ENCODE measurements around the gene RAI1.

The RAI1 gene

DNA sequence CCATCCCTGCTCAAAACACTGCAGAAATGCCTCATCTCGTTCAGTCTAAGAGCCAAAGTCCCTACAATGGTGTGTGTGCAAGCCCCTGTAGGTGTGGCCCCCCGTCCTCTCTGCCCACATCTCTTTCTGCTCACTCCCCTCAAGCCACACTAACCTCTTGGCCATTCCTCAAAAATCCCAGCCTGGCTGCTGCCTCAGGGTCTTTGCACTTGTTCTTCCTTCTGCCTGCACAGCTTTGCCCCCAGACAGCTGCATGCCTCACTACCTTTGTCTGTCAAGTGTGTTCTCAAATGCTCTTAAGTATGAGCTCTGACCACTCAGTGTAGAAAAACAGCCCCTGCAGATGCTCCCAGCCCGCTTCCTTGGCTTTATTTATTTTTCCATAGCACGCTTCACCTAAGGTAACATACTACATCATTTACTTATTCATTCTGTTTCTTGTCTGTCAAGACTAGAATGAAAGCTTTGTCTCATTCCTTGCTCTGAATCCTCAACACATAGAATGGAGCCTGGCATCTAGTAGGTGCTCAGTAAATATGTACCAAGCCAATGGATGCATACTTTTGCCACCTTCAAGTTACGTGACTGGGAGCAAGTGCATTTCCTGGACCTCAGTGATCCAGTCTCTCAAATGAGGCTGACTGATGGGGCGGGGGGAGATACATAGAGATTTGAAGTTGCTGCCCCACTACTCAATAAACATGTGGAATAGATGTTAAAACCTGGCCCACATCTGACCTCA, 38.1 kb downstream of the RAI1 start:
- no CpG with 5 or more reads among the region's 6 CpGs for WGBS (ENCODE audit: insufficient coverage, insufficient read length)
- no peak overlapping the region for H3K27ac ChIP-seq (ENCODE audit: low read length)
- DNase-seq (ENCODE audit: low read depth, low spot score), result no peak
- peaks cover 74% of the 10 kb centered on the region for H3K27me3 ChIP-seq (ENCODE audit: control insufficient read depth, insufficient read depth, low read length)
- no peaks in the 10 kb centered on the region for H3K36me3 ChIP-seq (ENCODE audit: control insufficient read depth, insufficient read depth, low read length)
- H3K9me3 ChIP-seq (ENCODE audit: control insufficient read depth, insufficient read depth, low read length), result no peaks in the 10 kb centered on the region
- H3K4me1 ChIP-seq (ENCODE audit: control insufficient read depth, insufficient read depth, low read length), result peaks cover 4% of the 10 kb centered on the region; the same call in 1 of the 2 replicates
- H3K4me3 ChIP-seq (ENCODE audit: low read length), result no peak overlapping the region

GRCh38 chr17:17719966-17720543, 38.8 kb downstream of the RAI1 start:
- Histone ChIP-seq H3K27me3 (ENCODE audit: control insufficient read depth, insufficient read depth, low read length) (peaks cover 75% of the 10 kb centered on the region), H3K36me3 (ENCODE audit: control insufficient read depth, insufficient read depth, low read length) (no peaks in the 10 kb centered on the region), H3K9me3 (ENCODE audit: control insufficient read depth, insufficient read depth, low read length) (no peaks in the 10 kb centered on the region), H3K27ac (ENCODE audit: low read length) (no peak overlapping the region), H3K4me3 (ENCODE audit: low read length) (no peak overlapping the region), H3K4me1 (ENCODE audit: control insufficient read depth, insufficient read depth, low read length) (peaks cover 4% of the 10 kb centered on the region; the same call in 1 of the 2 replicates)
- no CpG with 5 or more reads among the region's 3 CpGs for WGBS (ENCODE audit: insufficient coverage, insufficient read length)
- no peak for DNase-seq (ENCODE audit: low read depth, low spot score)

- no peaks in the 10 kb centered on the region for H3K9me3 ChIP-seq (ENCODE audit: control insufficient read depth, insufficient read depth, low read length)
- no peak overlapping the region for H3K27ac ChIP-seq (ENCODE audit: low read length)
- H3K4me3 ChIP-seq (ENCODE audit: low read length), result no peak overlapping the region
- WGBS (ENCODE audit: insufficient coverage, insufficient read length), result no CpG with 5 or more reads among the region's 2 CpGs
- peaks cover 81% of the 10 kb centered on the region for H3K27me3 ChIP-seq (ENCODE audit: control insufficient read depth, insufficient read depth, low read length)
- H3K36me3 ChIP-seq (ENCODE audit: control insufficient read depth, insufficient read depth, low read length), result no peaks in the 10 kb centered on the region
- H3K4me1 ChIP-seq (ENCODE audit: control insufficient read depth, insufficient read depth, low read length), result peaks cover 9% of the 10 kb centered on the region
- no peak for DNase-seq (ENCODE audit: low read depth, low spot score)
Observed at GRCh38 chr17:17721140-17721668, 39.9 kb downstream of the RAI1 start.

GRCh38 chr17:17722081-17722905, 41.0 kb downstream of the RAI1 start:
- Histone ChIP-seq H3K9me3 (ENCODE audit: control insufficient read depth, insufficient read depth, low read length) (no peaks in the 10 kb centered on the region), H3K4me1 (ENCODE audit: control insufficient read depth, insufficient read depth, low read length) (peaks cover 9% of the 10 kb centered on the region), H3K36me3 (ENCODE audit: control insufficient read depth, insufficient read depth, low read length) (no peaks in the 10 kb centered on the region), H3K27me3 (ENCODE audit: control insufficient read depth, insufficient read depth, low read length) (peaks cover 87% of the 10 kb centered on the region), H3K4me3 (ENCODE audit: low read length) (no peak overlapping the region; the same call in 1 of the 2 replicates), H3K27ac (ENCODE audit: low read length) (no peak overlapping the region)
- WGBS (ENCODE audit: insufficient coverage, insufficient read length), result no CpG with 5 or more reads among the region's 68 CpGs
- no peak for DNase-seq (ENCODE audit: low read depth, low spot score)

DNA sequence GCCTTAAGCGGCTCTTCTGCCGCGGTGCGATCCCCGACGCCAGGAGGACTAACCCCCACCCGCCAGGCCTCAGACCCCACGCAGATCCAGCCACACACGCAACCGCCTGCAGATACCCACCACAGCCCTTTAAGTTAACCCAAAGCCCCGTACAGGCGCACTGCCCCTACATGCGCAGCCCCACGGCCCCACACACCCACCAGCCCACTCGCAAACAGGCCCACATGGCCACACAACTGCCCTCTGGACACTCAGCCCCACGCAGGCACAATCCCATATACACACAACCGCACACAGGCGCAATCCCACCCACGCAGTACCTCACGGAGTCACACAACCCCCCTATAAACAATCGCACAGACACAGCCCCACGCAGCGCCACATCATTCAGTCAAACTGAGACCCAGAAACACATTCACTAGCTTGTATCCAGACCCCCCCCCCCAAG, 41.7 kb downstream of the RAI1 start:
- peaks cover 90% of the 10 kb centered on the region for H3K27me3 ChIP-seq (ENCODE audit: control insufficient read depth, insufficient read depth, low read length)
- H3K9me3 ChIP-seq (ENCODE audit: control insufficient read depth, insufficient read depth, low read length), result no peaks in the 10 kb centered on the region
- no peak overlapping the region for H3K27ac ChIP-seq (ENCODE audit: low read length)
- no peak overlapping the region; the same call in 1 of the 2 replicates for H3K4me3 ChIP-seq (ENCODE audit: low read length)
- DNase-seq (ENCODE audit: low read depth, low spot score), result no peak
- H3K4me1 ChIP-seq (ENCODE audit: control insufficient read depth, insufficient read depth, low read length), result peaks cover 9% of the 10 kb centered on the region
- H3K36me3 ChIP-seq (ENCODE audit: control insufficient read depth, insufficient read depth, low read length), result no peaks in the 10 kb centered on the region
- WGBS (ENCODE audit: insufficient coverage, insufficient read length), result no CpG with 5 or more reads among the region's 23 CpGs

- H3K9me3 ChIP-seq (ENCODE audit: control insufficient read depth, insufficient read depth, low read length), result no peaks in the 10 kb centered on the region
- peaks cover 9% of the 10 kb centered on the region for H3K4me1 ChIP-seq (ENCODE audit: control insufficient read depth, insufficient read depth, low read length)
- no peaks in the 10 kb centered on the region for H3K36me3 ChIP-seq (ENCODE audit: control insufficient read depth, insufficient read depth, low read length)
- no peak for DNase-seq (ENCODE audit: low read depth, low spot score)
- peak overlapping the region; percentile 24; the same call in 1 of the 2 replicates for H3K4me3 ChIP-seq (ENCODE audit: low read length)
- no peak overlapping the region for H3K27ac ChIP-seq (ENCODE audit: low read length)
- peaks cover 88% of the 10 kb centered on the region for H3K27me3 ChIP-seq (ENCODE audit: control insufficient read depth, insufficient read depth, low read length)
- WGBS (ENCODE audit: insufficient coverage, insufficient read length), result no CpG with 5 or more reads among the region's 103 CpGs
Observed at GRCh38 chr17:17723354-17724261, 42.4 kb downstream of the RAI1 start.

DNA sequence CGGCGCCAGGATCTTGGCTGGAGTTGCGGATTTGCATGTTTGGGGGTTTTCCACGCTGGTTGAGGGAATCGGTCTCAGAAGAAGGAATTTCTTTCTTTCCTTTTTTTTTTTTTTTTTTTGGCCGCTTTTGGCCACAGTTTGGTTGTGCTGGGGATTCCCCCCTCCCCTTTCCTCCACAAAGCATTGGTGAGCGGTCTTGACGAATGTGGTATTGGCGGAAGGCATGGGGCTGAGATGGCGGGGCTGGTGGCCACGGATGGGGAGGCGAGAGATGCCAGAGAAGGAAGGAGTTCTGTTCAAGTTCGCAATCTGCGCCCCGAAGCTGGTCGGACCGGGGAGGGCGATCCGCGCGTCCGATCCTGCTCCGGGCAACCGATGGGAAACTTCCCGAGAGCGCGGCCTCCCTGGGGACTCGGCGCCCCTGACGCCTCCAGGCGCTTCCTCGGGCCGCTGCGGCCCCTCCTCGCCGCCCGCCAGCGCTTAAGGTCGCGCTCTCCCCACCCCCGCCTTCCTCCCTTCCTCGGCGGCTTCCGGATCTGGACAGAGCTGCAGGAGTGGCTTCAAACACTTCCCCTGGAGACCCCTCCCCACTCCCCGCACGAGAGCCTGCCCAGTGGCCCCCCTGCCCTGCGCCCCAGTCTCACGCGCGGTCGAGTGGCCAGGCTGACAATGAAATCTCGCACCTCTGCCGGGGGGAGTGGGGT, 43.2 kb downstream of the RAI1 start:
- no CpG with 5 or more reads among the region's 53 CpGs for WGBS (ENCODE audit: insufficient coverage, insufficient read length)
- peaks cover 88% of the 10 kb centered on the region for H3K27me3 ChIP-seq (ENCODE audit: control insufficient read depth, insufficient read depth, low read length)
- H3K36me3 ChIP-seq (ENCODE audit: control insufficient read depth, insufficient read depth, low read length), result no peaks in the 10 kb centered on the region
- H3K27ac ChIP-seq (ENCODE audit: low read length), result no peak overlapping the region
- H3K4me3 ChIP-seq (ENCODE audit: low read length), result peak overlapping the region; percentile 40; the same call in 1 of the 2 replicates
- H3K9me3 ChIP-seq (ENCODE audit: control insufficient read depth, insufficient read depth, low read length), result no peaks in the 10 kb centered on the region
- H3K4me1 ChIP-seq (ENCODE audit: control insufficient read depth, insufficient read depth, low read length), result peaks cover 9% of the 10 kb centered on the region
- no peak for DNase-seq (ENCODE audit: low read depth, low spot score)

DNA sequence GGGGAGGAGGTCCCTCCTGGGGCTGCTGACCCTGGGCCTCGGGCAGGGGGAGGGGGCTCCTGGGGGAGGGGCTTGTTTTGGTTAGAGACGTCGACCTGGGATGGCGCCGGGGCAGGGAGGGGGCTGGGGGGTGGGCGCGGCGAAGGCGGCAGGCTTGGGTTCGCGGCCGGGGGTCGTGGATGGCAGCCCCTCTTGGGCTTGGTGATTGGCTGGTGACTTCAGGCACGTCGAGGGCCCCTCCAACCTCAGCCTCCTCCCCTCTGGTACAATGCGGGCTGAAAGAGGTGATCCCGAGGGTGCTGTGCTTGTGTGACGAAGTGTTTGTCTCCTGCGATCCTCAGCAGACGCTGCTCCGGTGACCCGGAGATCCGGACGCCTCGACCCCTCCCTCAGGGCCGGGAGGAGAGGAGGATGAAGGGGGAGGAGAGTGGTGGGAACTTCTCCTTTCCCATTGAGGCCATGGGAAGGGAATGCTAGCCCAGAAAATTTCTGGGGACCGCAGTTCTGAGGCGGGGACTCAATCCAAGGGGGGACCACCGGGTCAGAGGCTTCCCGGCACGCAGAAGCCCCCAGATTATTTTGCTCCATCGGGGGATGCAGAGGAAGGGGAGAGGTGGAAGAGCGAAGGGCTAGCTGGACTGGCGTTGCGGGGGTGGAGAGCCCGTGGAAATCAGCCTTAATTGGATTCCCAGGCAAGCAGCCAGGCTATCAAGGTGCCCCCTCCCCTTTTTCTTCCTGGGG, 43.9 kb downstream of the RAI1 start:
- H3K27ac ChIP-seq (ENCODE audit: low read length), result no peak overlapping the region
- H3K36me3 ChIP-seq (ENCODE audit: control insufficient read depth, insufficient read depth, low read length), result no peaks in the 10 kb centered on the region
- peak overlapping the region; percentile 40; the same call in 1 of the 2 replicates for H3K4me3 ChIP-seq (ENCODE audit: low read length)
- H3K4me1 ChIP-seq (ENCODE audit: control insufficient read depth, insufficient read depth, low read length), result peaks cover 12% of the 10 kb centered on the region
- H3K27me3 ChIP-seq (ENCODE audit: control insufficient read depth, insufficient read depth, low read length), result peaks cover 82% of the 10 kb centered on the region
- no CpG with 5 or more reads among the region's 36 CpGs for WGBS (ENCODE audit: insufficient coverage, insufficient read length)
- H3K9me3 ChIP-seq (ENCODE audit: control insufficient read depth, insufficient read depth, low read length), result no peaks in the 10 kb centered on the region
- DNase-seq (ENCODE audit: low read depth, low spot score), result no peak
